ENCODE measurements around the gene RPS6KA4.
"Not testable (repeated sequence)": the region's sequence is repeated elsewhere in the genome, so short reads cannot be mapped to it uniquely, and the experiment has no call there.

The RPS6KA4 gene

DNA sequence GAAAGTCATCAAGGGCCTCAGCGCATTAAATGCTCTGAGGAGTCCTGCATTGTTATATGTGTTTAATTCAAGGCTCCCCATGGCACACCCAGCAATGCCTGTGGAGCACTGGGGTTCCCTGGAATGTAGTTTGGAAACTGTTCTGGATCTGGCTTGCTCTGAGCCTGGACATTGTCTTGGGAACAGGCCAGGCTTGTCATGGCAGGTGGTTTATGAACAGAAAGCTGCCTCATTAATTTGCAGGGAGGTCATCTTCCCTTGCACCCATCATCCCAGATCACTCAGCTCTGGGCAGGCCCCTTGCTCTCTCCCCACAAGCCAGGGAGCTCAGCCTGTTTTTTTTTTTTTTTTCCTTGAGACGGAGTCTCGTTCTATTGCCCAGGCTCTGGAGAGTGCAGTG lies 32.9 kb downstream of the RPS6KA4 start:
- no peak for DNase-seq

- DNase-seq: no peak
These were observed 36.6 kb downstream of the RPS6KA4 start for GRCh38 chr11:64395545-64396078.

GRCh38 chr11:64396079-64396591 lies 37.2 kb downstream of the RPS6KA4 start:
- DNase-seq: no peak

GRCh38 chr11:64400102-64400501 lies 41.1 kb downstream of the RPS6KA4 start:
- no peak for DNase-seq

DNA sequence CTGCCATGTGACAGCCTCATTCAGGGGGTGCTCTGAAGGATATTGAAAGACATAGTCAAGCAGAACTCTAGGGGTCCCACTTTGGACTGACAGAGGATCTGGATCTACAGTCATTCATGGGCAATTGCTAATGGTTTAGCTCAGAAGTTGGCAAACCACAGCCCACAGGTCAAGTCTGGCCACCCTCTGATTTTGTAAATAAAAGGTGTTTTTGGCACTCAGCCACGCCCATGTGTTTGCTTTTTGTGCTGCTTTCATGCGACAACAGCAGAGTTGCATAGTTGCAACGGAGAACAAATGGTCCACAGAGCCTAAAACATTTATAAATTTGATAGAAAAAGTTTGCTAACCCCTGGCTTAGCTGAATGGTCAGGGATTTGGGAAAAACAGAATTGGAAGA lies 41.7 kb downstream of the RPS6KA4 start:
- no peak for DNase-seq

DNA sequence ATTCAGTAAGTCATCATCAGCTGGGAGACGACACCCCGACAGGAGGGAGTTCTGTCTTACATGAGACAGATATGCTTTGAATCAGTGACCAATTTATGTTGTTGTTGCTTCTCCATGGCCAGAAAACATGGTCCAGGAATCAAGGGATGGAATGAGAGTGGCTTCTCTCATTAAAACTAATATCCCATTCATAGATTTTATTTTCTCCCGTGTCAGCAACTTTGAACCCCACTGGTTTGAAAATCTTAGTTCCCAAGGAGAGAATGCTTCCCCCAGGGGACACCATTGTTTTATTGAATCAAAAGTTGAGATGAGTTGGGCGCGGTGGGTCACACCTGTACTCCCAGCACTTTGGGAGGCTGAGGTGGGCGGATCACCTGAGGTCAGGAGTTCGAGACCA lies 42.8 kb downstream of the RPS6KA4 start:
- DNase-seq: no peak

- no peak for DNase-seq
These were observed 44.1 kb downstream of the RPS6KA4 start for GRCh38 chr11:64403106-64403505.

DNA sequence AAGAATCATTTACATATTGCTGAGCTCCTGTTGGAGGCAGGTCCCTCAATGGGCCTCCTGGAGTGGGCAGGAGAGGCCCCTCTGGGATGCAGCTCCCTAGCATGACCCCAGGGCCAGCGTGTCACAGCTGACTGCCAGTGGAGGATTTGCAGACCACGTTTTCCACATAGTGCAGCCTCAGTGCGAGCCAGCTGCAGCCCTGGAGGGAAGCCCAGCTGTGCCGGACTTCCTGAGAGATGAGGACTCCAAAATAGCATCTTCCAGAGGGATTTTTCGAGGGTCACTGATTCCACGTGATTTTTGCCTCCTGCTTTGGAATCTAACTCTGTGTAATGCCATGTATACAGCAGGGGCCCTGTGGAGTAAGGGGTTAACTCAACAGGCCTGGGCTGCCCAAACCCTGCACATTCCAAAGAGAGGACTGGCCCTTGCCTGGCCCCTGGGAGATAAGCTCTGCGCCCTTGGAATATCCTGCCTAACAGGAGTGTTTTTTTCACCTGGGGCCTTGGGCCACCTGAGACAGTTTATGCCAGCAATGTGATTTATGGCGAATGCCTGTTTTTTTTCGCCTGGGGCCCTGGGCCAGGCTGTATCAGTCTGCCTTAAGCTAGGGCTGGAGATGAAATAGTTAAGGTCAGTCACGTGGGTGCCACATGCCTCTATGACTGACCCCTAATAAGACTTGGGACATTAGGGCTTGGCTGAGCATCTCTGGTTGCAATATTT lies 47.4 kb downstream of the RPS6KA4 start:
- no peak for DNase-seq

DNA sequence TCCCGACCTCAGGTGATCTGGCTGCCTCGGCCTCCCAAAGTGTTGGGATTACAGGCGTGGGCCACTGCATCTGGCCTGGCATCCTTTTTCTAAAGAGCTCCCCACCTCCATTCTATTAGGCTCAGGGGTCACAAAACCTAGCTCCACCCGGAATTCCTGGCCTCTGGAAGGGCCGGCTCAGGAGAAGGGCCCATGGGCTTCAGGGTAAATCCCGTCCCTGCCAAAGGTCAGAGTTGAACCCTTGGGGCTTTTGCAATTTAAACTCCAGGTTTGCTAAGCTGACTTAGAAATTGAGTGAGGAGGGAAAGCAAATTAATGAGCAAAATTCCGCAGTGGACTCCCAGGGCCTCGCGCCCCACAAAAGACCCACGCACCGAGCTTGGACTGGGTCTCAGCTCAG lies 48.3 kb downstream of the RPS6KA4 start:
- no peak for DNase-seq

DNA sequence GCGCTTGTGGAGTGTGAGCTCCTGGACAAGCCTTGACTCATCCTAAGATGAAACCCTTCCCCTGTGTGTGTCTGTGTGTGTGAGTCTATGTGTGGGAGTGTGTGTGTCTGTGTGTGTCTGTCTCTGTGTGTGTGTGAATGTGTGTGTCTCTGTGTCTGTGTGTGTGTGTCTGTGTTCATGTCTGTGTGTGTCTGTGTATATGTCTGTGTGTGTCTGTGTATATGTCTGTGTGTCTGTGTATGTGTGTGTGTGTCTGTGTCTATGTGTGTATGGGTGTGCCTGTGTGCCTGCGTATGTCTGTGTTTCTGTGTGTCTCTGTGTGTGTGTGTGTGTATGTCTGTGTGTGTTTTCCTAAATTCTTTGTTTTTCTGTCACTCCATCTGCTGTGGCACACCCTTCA lies 48.7 kb downstream of the RPS6KA4 start:
- no peak for DNase-seq

DNA sequence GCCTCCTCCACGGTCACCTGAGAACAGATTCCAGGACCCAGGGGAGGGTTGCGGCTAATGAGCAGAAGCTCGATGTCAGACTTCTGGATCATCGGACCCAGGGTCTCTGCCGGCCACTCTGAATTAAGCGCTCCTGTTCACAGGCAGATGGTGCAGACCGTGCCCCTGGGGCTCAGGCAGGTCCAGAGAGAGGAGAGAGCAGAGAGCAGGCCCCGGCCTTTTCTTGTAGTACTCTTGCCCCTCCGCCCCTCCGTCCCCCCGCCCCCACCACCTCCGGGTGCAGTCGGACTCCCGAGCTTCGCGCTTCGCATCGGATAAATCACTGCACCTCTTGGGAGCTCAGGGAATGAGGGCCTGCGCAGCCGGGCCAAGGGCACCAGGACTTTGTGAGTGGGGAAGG lies 50.3 kb downstream of the RPS6KA4 start:
- no peak for DNase-seq

- DNase-seq: no peak
These were observed 50.9 kb downstream of the RPS6KA4 start for GRCh38 chr11:64409707-64410403.

- DNase-seq: no peak
These were observed 51.4 kb downstream of the RPS6KA4 start for GRCh38 chr11:64410404-64410734.

- DNase-seq: no peak
These were observed 54.5 kb downstream of the RPS6KA4 start for GRCh38 chr11:64413417-64413816.

DNA sequence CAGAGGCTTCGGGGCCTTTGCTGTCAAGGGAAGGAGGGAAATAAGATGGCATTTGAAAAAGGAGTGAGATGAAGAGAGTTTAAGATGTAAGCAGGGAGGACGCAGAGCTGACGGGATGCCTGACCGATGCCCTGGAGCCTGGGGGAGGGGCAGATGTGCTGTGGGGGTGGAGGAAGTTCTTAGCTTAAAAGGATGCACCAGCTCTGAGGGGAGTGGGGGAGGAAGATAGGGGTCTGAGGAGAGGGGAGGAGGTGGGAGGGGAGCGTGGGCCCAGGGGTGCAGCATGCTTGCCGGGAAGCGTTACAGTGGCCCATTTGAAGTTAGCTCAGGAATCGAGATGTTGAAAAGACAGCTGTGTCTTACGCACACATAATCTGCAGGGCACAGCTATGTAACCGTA lies 56.3 kb downstream of the RPS6KA4 start:
- DNase-seq: no peak

DNA sequence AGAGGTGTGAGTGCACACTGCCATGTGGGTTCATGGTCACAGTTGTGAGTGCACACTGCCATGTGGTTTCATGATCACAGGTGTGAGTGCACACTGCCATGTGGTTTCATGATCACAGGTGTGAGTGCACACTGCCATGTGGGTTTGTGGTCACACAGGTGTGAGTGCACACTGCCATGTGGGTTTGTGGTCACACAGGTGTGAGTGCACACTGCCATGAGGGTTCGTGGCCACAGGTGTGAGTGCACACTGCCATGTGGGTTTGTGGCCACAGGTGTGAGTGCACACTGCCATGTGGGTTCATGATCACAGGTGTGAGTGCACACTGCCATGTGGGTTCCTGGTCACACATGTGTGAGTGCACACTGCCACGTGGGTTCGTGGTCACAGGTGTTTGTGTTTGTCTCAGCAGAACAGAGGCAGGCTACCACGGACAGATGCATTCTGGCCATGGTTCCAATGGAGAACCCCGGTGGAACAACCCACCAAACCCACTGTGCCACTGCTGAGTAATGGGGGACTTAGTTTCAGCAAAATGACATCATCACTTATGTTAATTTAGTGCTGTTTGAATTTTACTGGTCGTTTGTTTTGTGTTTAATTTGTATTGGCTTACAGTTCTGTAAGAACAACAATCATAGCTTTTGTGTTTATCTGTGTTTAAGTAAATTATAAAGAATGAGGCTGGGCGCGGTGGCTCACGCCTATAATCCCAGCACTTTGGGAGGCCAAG lies 57.2 kb downstream of the RPS6KA4 start:
- DNase-seq: no peak

DNA sequence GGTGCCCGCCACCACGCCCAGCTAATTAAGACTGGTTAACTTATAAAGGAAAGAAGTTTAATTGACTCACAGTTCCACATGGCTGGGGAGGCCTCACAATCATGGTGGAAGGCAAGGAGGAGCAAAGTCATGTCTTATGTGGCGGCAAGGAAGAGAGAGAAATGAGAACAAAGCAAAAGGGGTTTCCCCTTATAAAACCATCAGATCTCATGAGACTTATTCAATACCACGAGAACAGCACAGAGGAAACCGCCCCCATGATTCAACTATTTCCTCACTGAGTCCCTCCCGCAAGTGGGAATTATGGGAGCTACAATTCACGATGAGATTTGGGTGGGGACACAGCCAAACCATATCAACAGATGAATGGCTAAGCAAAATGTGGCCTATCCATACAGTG lies 59.3 kb downstream of the RPS6KA4 start:
- not testable (repeated sequence) for DNase-seq

- DNase-seq: no peak
These were observed 60.4 kb downstream of the RPS6KA4 start for GRCh38 chr11:64419257-64419790.

- DNase-seq: no peak
These were observed 61.0 kb downstream of the RPS6KA4 start for GRCh38 chr11:64419818-64420485.

All from stimulated activated naive CD4-positive, alpha-beta T cell treated with Interleukin-2 at 50 U/mL for 16 hours (primary cell).